ENCODE results near the gene PPP6R3.

PPP6R3 gene

GRCh38 chr11:68420171-68420570 is 40.4 kb upstream of the PPP6R3 start:
- no peaks in the 10 kb centered on the region for H3K79me1 ChIP-seq (ENCODE audit: low read length)
- no peak for DNase-seq
- H4K91ac ChIP-seq (ENCODE audit: low read depth, low read length): no peak overlapping the region

GRCh38 chr11:68423481-68423880 is 37.1 kb upstream of the PPP6R3 start:
- Histone ChIP-seq H2AK5ac (ENCODE audit: low read length) (no peak overlapping the region), H2BK12ac (ENCODE audit: low read length) (no peak overlapping the region), H3K4ac (ENCODE audit: low read depth, low read length) (no peak overlapping the region), H3K36me3 (ENCODE audit: control insufficient read depth in 1 of 2, insufficient read depth in 2 of 2, low read length in 2 of 2) (peaks cover 23 to 30% of the 10 kb centered on the region in 2 experiments), H4K91ac (ENCODE audit: low read depth, low read length) (no peak overlapping the region), H3K4me2 (ENCODE audit: low read length) (no peak overlapping the region), H3K9ac (ENCODE audit: low read length) (no peak overlapping the region), H3K79me2 (ENCODE audit: control insufficient read depth, insufficient read depth, low read length, poor library complexity) (no peaks in the 10 kb centered on the region), H3K79me1 (ENCODE audit: low read length) (no peaks in the 10 kb centered on the region), H3K9me3 (ENCODE audit: insufficient read depth, low read depth, low read length) (peaks cover 2% of the 10 kb centered on the region), H2AFZ (ENCODE audit: insufficient read depth, low read length, poor library complexity) (no peak overlapping the region), H2BK5ac (ENCODE audit: low read depth, low read length, poor library complexity) (no peak overlapping the region), H3K4me1 (ENCODE audit: control insufficient read depth in 1 of 2, insufficient read depth in 2 of 2, low read length in 2 of 2) (no peaks in the 10 kb centered on the region), H3K23ac (ENCODE audit: low read length) (no peak overlapping the region), H3K27ac (ENCODE audit: low read depth, low read length) (no peak overlapping the region), H4K8ac (ENCODE audit: low read depth, low read length) (no peak overlapping the region), H3K18ac (ENCODE audit: low read length) (no peak overlapping the region), H4K12ac (ENCODE audit: low read depth, low read length) (no peak overlapping the region), H3K27me3 (ENCODE audit: insufficient read depth, low read length) (no peaks in the 10 kb centered on the region), H2BK120ac (ENCODE audit: insufficient read depth, low read length, poor library complexity) (no peak overlapping the region), H3K4me3 (ENCODE audit: low read depth, low read length) (no peak overlapping the region), H3K14ac (ENCODE audit: low read length) (no peak overlapping the region)
- no peak for DNase-seq
- WGBS (ENCODE audit: extremely low coverage, insufficient coverage, insufficient read length): no CpG with 5 or more reads among the region's 21 CpGs

More at GRCh38 chr11:68420171-68420570, 40.4 kb upstream of the PPP6R3 start:
- no peak overlapping the region for H4K12ac ChIP-seq (ENCODE audit: low read depth, low read length)
- no peak overlapping the region for H3K4ac ChIP-seq (ENCODE audit: low read depth, low read length)
- no peak overlapping the region for H3K4me2 ChIP-seq (ENCODE audit: low read length)
- no peak overlapping the region for H2BK5ac ChIP-seq (ENCODE audit: low read depth, low read length, poor library complexity)
- H3K14ac ChIP-seq (ENCODE audit: low read length): no peak overlapping the region
- H3K23ac ChIP-seq (ENCODE audit: low read length): no peak overlapping the region
- H3K79me2 ChIP-seq (ENCODE audit: control insufficient read depth, insufficient read depth, low read length, poor library complexity): no peaks in the 10 kb centered on the region
- peaks cover 16 to 18% of the 10 kb centered on the region in 2 experiments for H3K36me3 ChIP-seq (ENCODE audit: control insufficient read depth in 1 of 2, insufficient read depth in 2 of 2, low read length in 2 of 2)
- H2AFZ ChIP-seq (ENCODE audit: insufficient read depth, low read length, poor library complexity): no peak overlapping the region
- no peaks in the 10 kb centered on the region for H3K27me3 ChIP-seq (ENCODE audit: insufficient read depth, low read length)
- H3K4me1 ChIP-seq (ENCODE audit: control insufficient read depth in 1 of 2, insufficient read depth in 2 of 2, low read length in 2 of 2): no peaks in the 10 kb centered on the region
- H3K27ac ChIP-seq (ENCODE audit: low read depth, low read length): no peak overlapping the region
- H3K18ac ChIP-seq (ENCODE audit: low read length): no peak overlapping the region
- no peak overlapping the region for H2AK5ac ChIP-seq (ENCODE audit: low read length)
- H3K4me3 ChIP-seq (ENCODE audit: low read depth, low read length): no peak overlapping the region
- H3K9me3 ChIP-seq (ENCODE audit: insufficient read depth, low read depth, low read length): no peaks in the 10 kb centered on the region
- H4K8ac ChIP-seq (ENCODE audit: low read depth, low read length): no peak overlapping the region
- no peak overlapping the region for H3K9ac ChIP-seq (ENCODE audit: low read length)
- no peak overlapping the region for H2BK12ac ChIP-seq (ENCODE audit: low read length)
- whole genome bisulfite sequencing (ENCODE audit: extremely low coverage, insufficient coverage, insufficient read length): no CpG with 5 or more reads among the region's 7 CpGs
- no peak overlapping the region for H2BK120ac ChIP-seq (ENCODE audit: insufficient read depth, low read length, poor library complexity)

GRCh38 chr11:68424101-68424632 is 36.4 kb upstream of the PPP6R3 start:
- Histone ChIP-seq H3K4ac (ENCODE audit: low read depth, low read length) (no peak overlapping the region), H4K91ac (ENCODE audit: low read depth, low read length) (no peak overlapping the region), H3K27me3 (ENCODE audit: insufficient read depth, low read length) (no peaks in the 10 kb centered on the region), H3K27ac (ENCODE audit: low read depth, low read length) (no peak overlapping the region), H3K9me3 (ENCODE audit: insufficient read depth, low read depth, low read length) (peaks cover 4% of the 10 kb centered on the region), H3K4me3 (ENCODE audit: low read depth, low read length) (no peak overlapping the region), H2BK12ac (ENCODE audit: low read length) (no peak overlapping the region), H2BK5ac (ENCODE audit: low read depth, low read length, poor library complexity) (no peak overlapping the region), H3K79me2 (ENCODE audit: control insufficient read depth, insufficient read depth, low read length, poor library complexity) (no peaks in the 10 kb centered on the region), H4K8ac (ENCODE audit: low read depth, low read length) (no peak overlapping the region), H3K23ac (ENCODE audit: low read length) (no peak overlapping the region), H3K14ac (ENCODE audit: low read length) (no peak overlapping the region), H3K79me1 (ENCODE audit: low read length) (no peaks in the 10 kb centered on the region), H2AFZ (ENCODE audit: insufficient read depth, low read length, poor library complexity) (no peak overlapping the region), H3K36me3 (ENCODE audit: control insufficient read depth in 1 of 2, insufficient read depth in 2 of 2, low read length in 2 of 2) (peaks cover 23 to 32% of the 10 kb centered on the region in 2 experiments), H3K4me1 (ENCODE audit: control insufficient read depth in 1 of 2, insufficient read depth in 2 of 2, low read length in 2 of 2) (no peaks in the 10 kb centered on the region), H3K9ac (ENCODE audit: low read length) (no peak overlapping the region), H2AK5ac (ENCODE audit: low read length) (no peak overlapping the region), H2BK120ac (ENCODE audit: insufficient read depth, low read length, poor library complexity) (no peak overlapping the region), H3K18ac (ENCODE audit: low read length) (no peak overlapping the region), H4K12ac (ENCODE audit: low read depth, low read length) (no peak overlapping the region), H3K4me2 (ENCODE audit: low read length) (no peak overlapping the region)
- no CpG with 5 or more reads among the region's 19 CpGs for WGBS (ENCODE audit: extremely low coverage, insufficient coverage, insufficient read length)
- no peak for DNase-seq

- Histone ChIP-seq H3K23ac (ENCODE audit: low read length) (no peak overlapping the region), H2BK12ac (ENCODE audit: low read length) (no peak overlapping the region), H3K4me3 (ENCODE audit: low read depth, low read length) (no peak overlapping the region), H3K14ac (ENCODE audit: low read length) (no peak overlapping the region), H2BK120ac (ENCODE audit: insufficient read depth, low read length, poor library complexity) (no peak overlapping the region), H2AFZ (ENCODE audit: insufficient read depth, low read length, poor library complexity) (no peak overlapping the region), H4K91ac (ENCODE audit: low read depth, low read length) (no peak overlapping the region), H3K27ac (ENCODE audit: low read depth, low read length) (no peak overlapping the region), H3K27me3 (ENCODE audit: insufficient read depth, low read length) (no peaks in the 10 kb centered on the region), H2BK5ac (ENCODE audit: low read depth, low read length, poor library complexity) (no peak overlapping the region), H3K9me3 (ENCODE audit: insufficient read depth, low read depth, low read length) (peaks cover 8% of the 10 kb centered on the region), H3K79me2 (ENCODE audit: control insufficient read depth, insufficient read depth, low read length, poor library complexity) (no peaks in the 10 kb centered on the region), H4K12ac (ENCODE audit: low read depth, low read length) (no peak overlapping the region), H3K79me1 (ENCODE audit: low read length) (no peaks in the 10 kb centered on the region), H3K18ac (ENCODE audit: low read length) (no peak overlapping the region), H3K4me1 (ENCODE audit: control insufficient read depth in 1 of 2, insufficient read depth in 2 of 2, low read length in 2 of 2) (no peaks in the 10 kb centered on the region), H4K8ac (ENCODE audit: low read depth, low read length) (no peak overlapping the region), H3K36me3 (ENCODE audit: control insufficient read depth in 1 of 2, insufficient read depth in 2 of 2, low read length in 2 of 2) (peaks cover 27 to 36% of the 10 kb centered on the region in 2 experiments), H3K9ac (ENCODE audit: low read length) (no peak overlapping the region), H2AK5ac (ENCODE audit: low read length) (no peak overlapping the region), H3K4ac (ENCODE audit: low read depth, low read length) (no peak overlapping the region), H3K4me2 (ENCODE audit: low read length) (no peak overlapping the region)
- no peak for DNase-seq
- no CpG with 5 or more reads among the region's 40 CpGs for WGBS (ENCODE audit: extremely low coverage, insufficient coverage, insufficient read length)
Measured at GRCh38 chr11:68424981-68425865, 35.3 kb upstream of the PPP6R3 start.

Data from trophoblast cell (in vitro differentiated cells and primary cell).